ENCODE data around the gene CAPZB. TPM values are rescaled to one million over a fixed set of nuclear protein-coding genes. Genes with fewer than 3 reads are reported as not detected.

Gene CAPZB
- total RNA-seq, 1 donor from 2014 or later: 38.4 TPM

GRCh38 chr1:19496527-19496874 lies 11.2 kb upstream of the CAPZB start:
- DNase-seq: no peak

DNA sequence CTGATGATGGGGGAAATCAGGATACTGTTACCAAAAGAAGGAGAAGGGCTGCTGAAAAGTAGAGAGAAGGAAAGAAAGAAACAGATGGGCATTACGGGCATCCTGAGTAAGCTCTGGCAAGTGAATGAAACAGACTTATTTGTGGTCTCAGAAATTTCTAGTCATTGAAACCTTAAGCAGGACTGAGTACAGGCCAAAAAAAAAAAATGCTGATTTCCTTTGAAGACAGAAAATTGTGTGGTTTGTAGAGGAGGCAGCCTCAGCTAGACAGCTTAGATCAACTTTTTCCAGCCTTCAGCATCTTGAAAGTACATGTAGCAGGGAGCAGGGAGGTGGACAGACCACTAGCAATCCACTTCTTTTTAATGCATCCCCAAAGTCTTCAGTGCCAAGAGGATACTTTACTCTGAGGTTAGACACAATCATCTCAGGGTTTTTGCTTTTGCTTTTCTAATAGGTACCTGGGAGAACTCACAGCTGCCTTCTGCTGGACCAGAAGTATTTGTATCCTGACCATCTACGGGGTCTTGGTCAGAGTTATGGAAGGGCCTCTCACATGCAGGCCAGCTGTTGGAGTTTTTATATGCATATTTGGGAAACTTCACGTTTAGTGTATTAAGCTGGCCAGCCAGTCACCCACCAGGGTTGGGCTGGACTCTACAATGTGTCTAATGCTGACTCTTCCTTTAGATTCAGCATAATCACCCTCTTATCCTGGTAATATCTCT lies 10.6 kb upstream of the CAPZB start:
- DNase-seq: no peak

DNA sequence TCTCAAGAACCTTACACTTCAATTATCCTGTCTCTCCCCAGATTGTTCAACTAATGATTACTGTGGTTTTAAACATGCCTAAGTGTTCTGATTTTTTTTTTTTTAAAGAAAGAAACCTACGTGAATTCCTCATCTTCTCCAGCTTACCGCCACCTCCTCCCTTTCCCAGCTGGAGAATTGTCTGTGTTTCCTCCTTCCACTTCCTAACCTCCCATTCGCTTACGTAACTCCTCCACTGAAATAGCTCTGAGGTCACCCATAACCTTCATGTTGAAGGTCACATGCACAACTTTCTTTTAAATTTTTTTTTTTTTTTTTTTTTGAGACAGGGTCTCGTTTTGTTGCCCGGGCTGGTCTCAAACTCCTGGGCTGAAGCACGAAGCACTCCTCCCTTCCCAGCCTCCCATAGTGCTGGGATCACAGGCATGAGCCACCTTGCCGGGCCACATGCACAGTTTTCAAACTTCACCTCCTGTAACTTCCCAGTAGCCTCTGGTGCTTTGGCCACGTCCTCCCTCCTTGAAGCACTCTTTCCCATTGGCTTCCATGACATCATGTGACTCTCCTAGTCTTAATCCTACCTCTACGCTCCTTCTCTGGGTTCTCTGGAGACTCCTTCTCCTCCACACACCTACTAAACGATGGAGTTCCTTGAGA lies 9.8 kb upstream of the CAPZB start:
- DNase-seq: no peak

DNA sequence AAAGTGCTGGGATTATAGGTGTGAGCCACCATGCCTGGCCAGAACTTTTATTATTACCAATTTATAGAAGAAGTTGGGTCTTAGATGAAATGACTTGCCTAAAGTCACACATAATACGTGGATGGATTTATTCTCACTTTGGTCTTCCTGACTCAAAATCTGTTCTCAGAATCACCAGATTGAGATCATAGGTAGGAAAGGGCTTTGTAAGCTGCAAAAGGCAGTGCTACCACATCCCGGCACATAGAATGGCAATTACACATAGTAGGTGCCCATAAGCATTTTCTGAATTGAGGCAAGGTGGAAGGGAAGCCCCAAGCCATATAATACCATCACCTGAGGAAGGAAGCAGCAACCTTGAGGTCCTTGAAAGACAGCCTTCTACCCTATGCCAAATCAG lies 8.2 kb upstream of the CAPZB start:
- DNase-seq: no peak

DNA sequence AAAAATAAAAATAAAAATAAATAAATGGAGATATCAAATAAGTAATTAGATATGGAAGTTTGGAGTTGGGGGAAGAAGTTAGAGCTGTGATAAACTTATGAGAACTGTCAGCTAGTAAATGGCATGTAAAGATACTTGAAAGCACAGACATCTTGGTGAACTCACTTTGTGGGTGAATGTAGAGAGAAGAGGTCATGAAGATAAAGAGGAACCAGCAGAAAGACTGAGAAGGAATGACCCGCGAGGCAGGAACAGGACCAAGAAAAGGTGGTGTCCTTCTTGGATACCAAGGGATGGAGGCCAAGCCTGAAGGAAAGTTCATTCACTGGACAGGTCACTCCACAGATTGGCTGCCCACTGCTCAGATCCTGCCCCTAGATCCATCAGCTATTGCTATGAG lies 4.7 kb upstream of the CAPZB start:
- DNase-seq: no peak

DNA sequence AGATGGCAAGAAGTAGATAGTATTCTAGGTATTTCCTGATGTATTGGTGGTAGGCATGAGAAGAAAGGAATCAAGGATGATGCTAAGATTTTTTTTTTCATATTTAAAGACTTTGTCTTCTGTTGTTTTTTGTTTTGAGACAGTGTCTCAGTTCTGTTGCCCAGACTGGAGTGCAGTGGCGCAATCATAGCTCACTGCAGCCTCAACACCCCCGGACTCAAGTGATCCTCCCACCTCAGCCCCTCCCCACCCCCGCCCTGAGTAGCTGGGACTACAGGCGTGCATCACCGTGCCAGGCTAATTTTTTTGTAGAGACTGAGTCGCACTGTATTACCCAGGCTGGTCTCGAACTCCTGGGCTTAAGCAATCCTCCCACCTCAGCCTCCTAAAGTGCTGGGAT lies 2.8 kb upstream of the CAPZB start:
- no peak for DNase-seq

GRCh38 chr1:19484798-19485361 lies 459 bp downstream of the CAPZB start:
- no peak for DNase-seq

- no peak for DNase-seq
These were observed 971 bp downstream of the CAPZB start for GRCh38 chr1:19484338-19484797.

GRCh38 chr1:19483691-19484090 lies 1.6 kb downstream of the CAPZB start:
- DNase-seq: no peak

GRCh38 chr1:19483261-19483660 lies 2.1 kb downstream of the CAPZB start:
- no peak for DNase-seq

DNA sequence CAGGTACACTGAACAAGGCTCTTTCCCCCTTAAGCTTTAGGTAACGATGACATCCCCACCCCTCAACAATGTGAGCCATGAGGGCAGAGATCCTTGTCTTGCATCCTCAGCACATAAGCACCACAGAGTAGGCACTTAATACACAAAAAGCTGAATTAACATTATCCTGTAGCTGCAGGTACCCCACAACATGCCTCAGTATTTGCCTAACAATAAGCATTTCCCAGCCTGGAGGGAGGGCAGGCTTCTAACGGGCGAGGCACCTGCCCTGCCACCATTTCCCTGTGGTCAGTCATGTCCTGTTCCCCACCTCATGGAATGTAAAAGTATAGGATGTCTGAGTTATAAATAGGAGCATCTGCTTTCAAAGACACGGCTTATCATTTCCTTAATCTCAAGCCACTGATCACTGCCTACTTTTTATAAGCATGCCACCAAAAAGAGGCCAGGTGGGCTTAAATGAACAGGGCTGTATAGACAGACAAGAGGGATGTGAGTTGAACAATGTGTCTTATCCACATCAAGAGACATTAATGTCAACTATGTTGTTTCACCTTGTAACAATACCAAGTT lies 3.4 kb downstream of the CAPZB start:
- DNase-seq: no peak

DNA sequence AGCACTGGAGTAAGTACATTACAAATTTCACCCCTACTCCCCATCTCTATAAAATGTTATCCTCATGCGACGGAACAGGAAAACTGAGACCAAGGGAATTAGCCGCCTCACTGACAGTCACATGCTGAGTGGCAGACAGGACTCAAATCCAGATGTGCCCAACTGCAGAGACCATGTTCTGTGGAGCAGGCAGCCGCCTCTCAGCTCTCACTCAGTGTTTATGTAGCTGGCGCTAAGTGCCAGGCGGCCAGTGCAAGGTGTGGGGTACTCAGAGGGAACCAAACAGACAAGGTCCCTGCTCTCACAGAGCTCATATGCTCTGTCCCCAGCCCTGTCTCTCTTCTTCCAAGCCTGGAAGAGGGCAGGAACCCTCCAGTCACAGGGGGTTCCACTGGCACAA lies 5.1 kb downstream of the CAPZB start:
- DNase-seq: no peak

- no peak for DNase-seq
These were observed 5.8 kb downstream of the CAPZB start for GRCh38 chr1:19479351-19480120.

DNA sequence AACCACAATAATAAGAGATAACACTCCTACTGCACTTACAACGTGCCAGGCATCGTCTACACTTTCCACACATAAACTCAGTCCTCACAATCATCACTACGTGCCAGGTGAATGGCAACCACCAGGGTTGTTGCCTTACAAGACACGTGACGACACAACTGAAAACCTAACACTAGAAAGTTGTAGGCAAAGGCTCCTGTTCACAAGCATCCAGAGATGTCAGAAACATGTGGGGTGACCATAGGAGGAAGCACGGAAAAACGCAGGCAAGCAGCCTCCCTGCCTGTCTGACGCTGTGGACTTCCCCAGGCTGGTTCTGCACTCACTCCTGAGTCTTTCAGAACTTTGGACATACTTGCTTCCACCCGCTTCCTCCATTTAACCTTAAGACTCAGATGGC lies 7.0 kb downstream of the CAPZB start:
- DNase-seq: no peak

- DNase-seq: no peak
These were observed 7.8 kb downstream of the CAPZB start for GRCh38 chr1:19477284-19478249.

GRCh38 chr1:19476450-19477190 lies 8.7 kb downstream of the CAPZB start:
- DNase-seq: no peak

- DNase-seq: no peak
These were observed 10.0 kb downstream of the CAPZB start for GRCh38 chr1:19475296-19475695.

GRCh38 chr1:19472174-19472573 lies 13.2 kb downstream of the CAPZB start:
- no peak for DNase-seq

DNA sequence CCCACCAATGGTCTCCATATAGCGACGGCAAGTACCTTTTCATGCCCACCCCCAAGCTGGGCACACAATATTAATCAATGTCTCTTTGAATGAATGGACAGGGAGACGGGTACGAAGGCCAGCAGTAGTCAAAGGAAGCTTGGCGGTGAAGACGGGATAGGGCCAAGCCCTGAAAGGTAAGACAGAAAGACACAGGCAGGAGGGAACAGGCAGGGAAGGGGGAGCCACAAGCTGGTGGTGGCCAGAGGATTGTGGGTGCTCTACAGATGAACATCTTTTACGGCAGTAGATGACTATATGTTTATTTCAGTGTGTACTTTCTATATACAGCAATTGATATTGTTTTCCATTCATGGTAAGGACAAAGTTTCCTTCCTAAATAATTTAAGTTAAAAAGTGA lies 16.3 kb downstream of the CAPZB start:
- DNase-seq: no peak

DNA sequence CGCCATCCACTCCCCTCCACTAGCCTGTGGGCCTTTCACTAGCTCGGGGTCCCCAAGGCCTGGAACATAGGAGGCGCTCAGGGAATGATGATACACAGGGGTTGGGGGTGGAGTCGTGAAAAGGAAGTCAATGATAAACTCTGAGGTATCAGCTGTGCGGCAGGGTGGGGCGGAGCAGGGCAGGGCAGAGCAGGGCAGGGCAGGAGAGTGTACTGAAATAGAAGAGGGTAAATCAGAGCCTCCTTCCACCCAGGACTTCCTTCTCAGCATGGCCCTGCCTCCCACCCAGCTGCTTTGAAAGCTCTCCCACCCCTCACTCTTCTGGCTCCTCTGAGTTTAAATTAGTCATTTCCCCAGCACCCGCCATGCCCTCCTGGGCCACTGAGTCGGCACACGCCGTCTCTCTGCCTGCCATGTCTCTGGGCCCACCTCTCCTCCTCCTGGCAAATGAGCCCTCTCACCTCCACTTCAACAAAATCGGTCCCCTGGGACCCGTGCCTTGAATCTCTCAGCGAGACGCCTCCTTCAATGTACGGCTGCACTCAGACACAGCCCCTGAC lies 16.9 kb downstream of the CAPZB start:
- DNase-seq: no peak
